Measurements from ENCODE around the gene B4GALT6.
"Not testable (repeated sequence)": the region's sequence is repeated elsewhere in the genome, so short reads cannot be mapped to it uniquely, and the experiment has no call there.

B4GALT6 gene

GRCh38 chr18:31684279-31685096, at the start of gene B4GALT6:
TSS of gene B4GALT6 (minus strand) at chr18:31684581. CDS start at chr18:31684426, 155 bp downstream.
- peak within 1 kb of the TSS in 18 of 21 experiments; percentile 2 to 81 (median 62) for H3K27ac ChIP-seq

GRCh38 chr18:31731628-31732027, 47.2 kb upstream of the B4GALT6 start:
- no peak overlapping the region for H3K4me3 ChIP-seq
- H3K27ac ChIP-seq = no peak overlapping the region

More at GRCh38 chr18:31684279-31685096, at the start of gene B4GALT6:
- peak within 1 kb of the TSS; percentile 51 to 67 (median 60) for H3K4me3 ChIP-seq

GRCh38 chr18:31729196-31729595, 44.8 kb upstream of the B4GALT6 start:
- H3K4me3 ChIP-seq, H3K27ac ChIP-seq: not testable (repeated sequence)

DNA sequence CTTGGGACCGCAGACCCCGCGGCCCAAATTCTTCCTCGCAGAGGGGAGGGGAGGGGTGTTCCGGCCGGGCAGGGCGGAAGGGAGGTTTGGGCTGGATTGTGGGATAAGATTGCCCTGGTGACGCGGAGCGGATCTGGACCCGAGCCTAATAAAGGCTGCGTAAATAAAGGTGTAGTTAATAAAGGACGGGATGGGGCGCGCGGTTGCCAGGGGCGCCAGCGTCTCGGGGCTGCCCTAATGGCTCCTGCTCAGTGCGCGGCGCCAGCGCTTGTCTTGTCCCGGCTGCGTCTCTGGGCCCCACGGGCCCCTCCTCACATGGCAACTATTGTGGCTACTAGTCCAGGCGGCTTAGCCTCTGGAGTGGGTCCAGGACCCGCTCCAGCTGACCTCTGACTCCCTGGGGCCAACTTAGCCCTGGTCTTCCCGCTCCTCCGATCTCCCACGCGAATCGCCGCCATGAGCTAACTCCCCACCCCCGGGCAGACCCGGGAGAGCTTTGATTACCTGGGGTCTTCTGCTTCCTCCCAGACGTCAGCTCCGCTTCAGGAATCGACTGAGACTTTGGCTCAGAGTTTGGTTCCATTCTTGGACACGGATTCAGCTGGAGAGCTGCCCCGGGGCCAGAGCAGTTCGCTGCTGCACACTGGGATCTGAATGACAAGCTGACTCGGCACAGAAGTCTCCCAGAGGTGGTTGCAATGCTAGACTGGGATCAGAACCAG, 39.8 kb upstream of the B4GALT6 start:
- Histone ChIP-seq H3K27ac (peak overlapping the region in 12 of 21 experiments; percentile 11 to 83 (median 65)), H3K4me3 (peak overlapping the region; percentile 26 to 61 (median 43))

DNA sequence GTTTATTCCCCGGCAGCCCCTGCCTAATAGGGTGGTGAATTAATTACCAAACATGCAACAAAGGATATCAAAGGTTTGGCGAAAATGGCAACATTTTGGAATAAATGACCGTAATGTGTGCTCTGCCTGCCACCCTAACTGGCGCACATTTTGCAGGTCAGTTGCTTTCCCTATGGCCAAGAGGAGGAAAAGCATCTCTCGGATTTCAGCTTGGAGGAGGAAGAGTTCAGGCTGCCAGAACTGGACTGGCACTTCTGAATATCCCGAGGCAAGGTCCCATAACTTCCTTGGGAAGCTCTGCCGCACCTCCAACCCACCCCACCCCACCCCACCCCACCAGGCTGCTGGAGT, 39.2 kb upstream of the B4GALT6 start:
- Histone ChIP-seq H3K4me3 (peak overlapping the region; percentile 26 to 61 (median 43)), H3K27ac (peak overlapping the region in 10 of 21 experiments; percentile 11 to 83 (median 68))

GRCh38 chr18:31722369-31722957, 38.1 kb upstream of the B4GALT6 start:
- Histone ChIP-seq H3K27ac (no peak overlapping the region), H3K4me3 (no peak overlapping the region)

GRCh38 chr18:31721601-31722000, 37.2 kb upstream of the B4GALT6 start:
- Histone ChIP-seq H3K4me3 (no peak overlapping the region), H3K27ac (no peak overlapping the region)

GRCh38 chr18:31720867-31721266, 36.5 kb upstream of the B4GALT6 start:
- no peak overlapping the region for H3K4me3 ChIP-seq
- H3K27ac ChIP-seq = no peak overlapping the region

GRCh38 chr18:31719363-31720006, 35.1 kb upstream of the B4GALT6 start:
- H3K27ac ChIP-seq = no peak overlapping the region
- no peak overlapping the region for H3K4me3 ChIP-seq

GRCh38 chr18:31718386-31718785, 34.0 kb upstream of the B4GALT6 start:
- no peak overlapping the region for H3K27ac ChIP-seq
- no peak overlapping the region for H3K4me3 ChIP-seq

- Histone ChIP-seq H3K4me3 (no peak overlapping the region), H3K27ac (no peak overlapping the region)
Measured at GRCh38 chr18:31716362-31716761, 32.0 kb upstream of the B4GALT6 start.

DNA sequence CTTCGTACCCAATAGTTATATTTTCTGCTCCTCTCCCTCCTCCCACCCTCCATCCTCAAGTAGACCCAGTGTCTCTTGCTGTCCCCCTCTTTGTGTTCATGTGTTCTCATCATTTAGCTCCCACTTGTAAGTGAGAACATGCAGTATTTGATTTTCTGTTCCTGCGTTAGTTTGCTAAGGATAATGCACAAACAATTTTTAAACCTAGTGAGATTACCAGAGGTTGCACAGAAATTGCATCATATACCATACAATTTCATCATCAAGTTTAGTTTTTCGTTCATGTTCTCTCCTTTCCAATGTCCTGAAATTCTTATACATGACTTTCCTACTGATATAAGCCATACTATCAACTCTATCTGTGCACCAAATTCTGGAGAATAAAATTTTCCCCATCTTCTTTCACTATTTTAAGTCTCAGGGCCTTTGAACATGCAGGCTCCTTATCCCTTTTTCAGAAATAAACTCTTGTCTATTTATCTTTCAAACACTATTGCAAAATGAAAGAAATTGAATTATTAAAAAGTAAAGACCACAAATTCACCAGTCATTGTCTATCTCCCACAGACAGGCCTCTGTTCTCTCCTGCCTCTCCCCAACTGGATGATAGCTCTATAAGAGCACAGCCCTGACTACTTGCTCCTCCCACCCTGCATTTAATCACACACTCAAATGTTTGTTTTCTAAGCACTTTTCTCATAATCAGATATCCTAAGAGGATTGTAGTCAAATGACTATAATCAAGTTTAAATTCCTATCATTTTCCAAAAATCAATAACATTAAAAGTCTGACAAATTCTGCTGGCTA, 27.2 kb upstream of the B4GALT6 start:
- no peak overlapping the region for H3K27ac ChIP-seq
- no peak overlapping the region for H3K4me3 ChIP-seq

DNA sequence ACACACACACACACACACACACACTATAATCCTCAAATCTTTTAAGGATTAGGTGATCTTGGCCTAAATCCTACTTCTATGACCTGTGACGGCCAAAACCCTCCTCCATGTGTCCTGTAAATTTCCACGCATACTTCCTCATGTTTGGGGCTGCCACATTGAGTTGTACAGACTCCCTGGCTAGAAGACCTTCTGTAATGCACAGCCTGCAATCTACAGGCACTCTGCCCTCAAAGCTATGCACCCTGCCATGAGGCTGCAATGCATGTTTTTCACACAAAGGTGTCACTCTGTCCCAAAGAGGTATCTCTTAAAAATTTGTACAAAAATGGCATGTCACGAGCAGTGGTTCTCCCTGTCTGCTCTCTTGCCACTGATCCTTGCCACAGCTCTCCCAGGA, 26.4 kb upstream of the B4GALT6 start:
- Histone ChIP-seq H3K27ac (no peak overlapping the region), H3K4me3 (no peak overlapping the region)

- Histone ChIP-seq H3K27ac (no peak overlapping the region), H3K4me3 (no peak overlapping the region)
Measured at GRCh38 chr18:31707815-31708214, 23.4 kb upstream of the B4GALT6 start.

DNA sequence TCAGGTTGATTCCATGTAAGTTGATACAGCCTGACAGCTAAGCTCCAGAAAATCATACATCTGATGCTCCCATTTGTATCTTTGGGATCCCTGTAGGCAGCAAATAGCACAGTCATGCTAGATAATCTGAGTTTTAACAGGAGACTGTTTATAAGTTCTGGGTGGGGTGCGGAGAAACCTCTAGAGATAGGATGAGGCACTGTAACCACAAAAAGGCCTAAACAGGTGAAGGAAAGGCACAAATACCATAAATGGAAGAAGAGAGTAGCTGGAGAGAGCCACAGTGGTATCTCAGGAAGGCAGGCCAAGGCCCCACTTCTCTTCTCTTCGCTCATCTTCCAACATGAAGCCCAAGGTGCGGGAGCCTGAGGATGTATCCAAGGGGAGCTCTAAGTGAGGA, 18.1 kb upstream of the B4GALT6 start:
- H3K4me3 ChIP-seq = no peak overlapping the region
- H3K27ac ChIP-seq = no peak overlapping the region

DNA sequence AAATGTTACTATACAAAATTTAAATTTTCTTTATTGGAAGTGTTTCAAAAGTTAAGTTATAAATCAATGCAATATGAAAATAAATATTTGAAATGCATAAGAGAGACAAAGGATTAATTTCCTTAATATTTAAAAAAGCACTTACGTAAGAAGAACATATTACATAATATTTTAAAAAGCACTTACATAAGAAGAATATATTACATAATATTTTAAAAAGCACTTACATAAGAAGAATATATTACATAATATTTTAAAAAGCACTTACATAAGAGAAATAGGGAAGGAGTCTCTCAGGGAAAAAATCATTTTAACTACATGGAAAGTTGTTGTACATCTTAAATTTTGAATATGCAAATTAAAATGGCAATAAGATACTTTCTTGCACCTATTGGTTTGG, 17.4 kb upstream of the B4GALT6 start:
- no peak overlapping the region for H3K4me3 ChIP-seq
- H3K27ac ChIP-seq = no peak overlapping the region

DNA sequence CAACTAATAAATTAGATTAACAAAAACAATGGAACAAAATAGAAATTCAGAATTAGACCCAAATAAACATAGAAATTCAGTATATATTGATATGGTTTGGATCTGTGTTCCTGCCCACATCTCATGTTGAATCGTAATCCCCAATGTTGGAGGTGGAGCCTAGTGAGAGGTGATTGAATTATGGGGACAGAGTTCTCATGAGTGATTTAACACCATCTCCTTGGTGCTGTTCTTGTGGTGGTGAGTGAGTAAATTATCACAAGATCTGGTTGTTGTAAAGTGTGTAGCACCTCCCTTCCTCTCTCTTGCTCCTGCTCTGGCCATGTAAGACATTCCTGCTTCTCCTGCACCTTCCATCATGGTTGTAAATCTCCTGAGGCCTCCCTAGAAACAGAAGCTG, 16.6 kb upstream of the B4GALT6 start:
- H3K4me3 ChIP-seq = no peak overlapping the region
- no peak overlapping the region for H3K27ac ChIP-seq

GRCh38 chr18:31697351-31698298, 13.2 kb upstream of the B4GALT6 start:
- no peak overlapping the region for H3K27ac ChIP-seq
- H3K4me3 ChIP-seq = no peak overlapping the region
